ENCODE data around the gene ZNF133. TPM values are rescaled to one million over a fixed set of nuclear protein-coding genes. Genes with fewer than 3 reads are reported as not detected.
A peak's percentile ranks its signal among the peaks of the same experiment; 100 is the strongest.

The ZNF133 gene
- total and polyA plus RNA-seq, 2 of the 13 experiments (the other 11 are each of a cell fraction or from before 2014, with no cell fraction given): 23.5 to 26.7 TPM

- no peak; the same call in 1 of the 2 replicates for TF ChIP-seq FIP1L1 (IDR thresholded peaks at IDR 0.05; ENCODE audit: borderline replicate concordance, insufficient read depth, low read depth, low read length)
- TF ChIP-seq ZNF674 (CRISPR knock-in tag; IDR thresholded peaks at IDR 0.05; ENCODE audit: low read depth): peak; percentile 96
- TF ChIP-seq GATAD1 (CRISPR knock-in tag; IDR thresholded peaks at IDR 0.05): peak; percentile 96
- TF ChIP-seq POLR2A (IDR thresholded peaks at IDR 0.05; ENCODE audit: insufficient read depth in 1 of 2, low read depth in 2 of 2, low read length in 2 of 2): peak; percentile 97
- TF ChIP-seq ATM (IDR thresholded peaks at IDR 0.05; ENCODE audit: borderline replicate concordance): no peak
- TF ChIP-seq CTCF (CRISPR knock-in tag; IDR thresholded peaks at IDR 0.05): peak; percentile 75
- no peak for TF ChIP-seq CENPT (CRISPR knock-in tag; IDR thresholded peaks at IDR 0.05; ENCODE audit: low read depth)
- peak; percentile 42; the same call in 1 of the 2 replicates for TF ChIP-seq ZNF44 (CRISPR knock-in tag; IDR thresholded peaks at IDR 0.05)
- peak; percentile 97; the same call in 1 of the 2 replicates for TF ChIP-seq RARG (CRISPR knock-in tag; IDR thresholded peaks at IDR 0.05; ENCODE audit: low read depth)
- TF ChIP-seq ZNF230 (CRISPR knock-in tag; IDR thresholded peaks at IDR 0.05): peak; percentile 97
- peak in 1 of 2 experiments; percentile 54; a peak in 1 of 4 replicates for TF ChIP-seq REST (IDR thresholded peaks at IDR 0.05; ENCODE audit: borderline replicate concordance in 1 of 2, low read depth in 1 of 2, low read length in 2 of 2)
- TF ChIP-seq ZNF614 (CRISPR knock-in tag; IDR thresholded peaks at IDR 0.05; ENCODE audit: borderline replicate concordance): peak; percentile 62; the same call in 1 of the 2 replicates
- peak; percentile 89 for TF ChIP-seq KDM3A (CRISPR knock-in tag; IDR thresholded peaks at IDR 0.05; ENCODE audit: low read depth)
- TF ChIP-seq NFAT5 (CRISPR knock-in tag; IDR thresholded peaks at IDR 0.05): peak; percentile 38; the same call in 1 of the 2 replicates
Observed at GRCh38 chr20:18287915-18288748, at the start of gene ZNF133 (continued).
